Frontal cortex (tissue), 4 donors: ENCODE measurements around the gene PAM16. TPM values are rescaled to one million over a fixed set of nuclear protein-coding genes. Genes with fewer than 3 reads are reported as not detected.

Experiments used
- DNase-seq, 2 donors: peaks; one replicate each; pipeline ENCODE4 v3.0.0; 2012; ENCODE audit warnings: low spot score in 2 of 2
- FAIRE-seq: peaks from 2 replicates; lab custom pipeline; 2012; peaks lifted over from hg19 to GRCh38; lab: Jason Lieb, UNC
- total RNA-seq: library from RNA; depleted of rRNA; stranded (reverse); fragments of >200 nt; gene quantifications from one replicate; pipeline ENCODE4 v1.2.3, GENCODE V29; 2014
- donor health status: control.
- donor health status: control.
- donor health status: control.

The PAM16 gene
- total RNA-seq, 1 donor from 2014 or later, result 28.5 TPM

- FAIRE-seq (no peak), DNase-seq (no peak)
These were observed 21.6 kb upstream of the PAM16 start for GRCh38 chr16:4372578-4373355.

GRCh38 chr16:4372001-4372577, 21.0 kb upstream of the PAM16 start:
- no peak for DNase-seq
- no peak for FAIRE-seq

GRCh38 chr16:4371357-4372000, 20.4 kb upstream of the PAM16 start, which contains the start of gene VASN:
Gene VASN (plus strand): TSS chr16:4371848. CDS start chr16:4380878, 9,030 bp downstream.
- DNase-seq (peak; percentile 90 to 98), FAIRE-seq (no peak)

- no peak for FAIRE-seq
These were observed 19.6 kb upstream of the PAM16 start for GRCh38 chr16:4370570-4371356.

GRCh38 chr16:4370151-4370550, 19.0 kb upstream of the PAM16 start:
- DNase-seq (no peak), FAIRE-seq (no peak)

More at GRCh38 chr16:4370570-4371356, 19.6 kb upstream of the PAM16 start:
- DNase-seq, result peak in 1 of 2 donors; percentile 59

- DNase-seq (no peak), FAIRE-seq (no peak)
These were observed 18.0 kb upstream of the PAM16 start for GRCh38 chr16:4369007-4369733.

- DNase-seq, result no peak
- no peak for FAIRE-seq
These were observed 16.3 kb upstream of the PAM16 start for GRCh38 chr16:4367393-4367856.

- no peak for DNase-seq
- FAIRE-seq, result no peak
These were observed 14.9 kb upstream of the PAM16 start for GRCh38 chr16:4366016-4366415.

GRCh38 chr16:4365615-4366014, 14.5 kb upstream of the PAM16 start:
- no peak for FAIRE-seq
- DNase-seq, result no peak

GRCh38 chr16:4365014-4365406, 13.9 kb upstream of the PAM16 start:
- FAIRE-seq, result no peak
- no peak for DNase-seq

GRCh38 chr16:4364196-4365013, 13.3 kb upstream of the PAM16 start:
- FAIRE-seq (no peak), DNase-seq (no peak)

GRCh38 chr16:4362476-4363135, 11.5 kb upstream of the PAM16 start:
- no peak for FAIRE-seq
- no peak for DNase-seq

- FAIRE-seq (no peak), DNase-seq (no peak)
These were observed 10.8 kb upstream of the PAM16 start for GRCh38 chr16:4361944-4362311.

GRCh38 chr16:4361033-4361943, 10.2 kb upstream of the PAM16 start:
- no peak for FAIRE-seq
- no peak for DNase-seq

- FAIRE-seq (no peak), DNase-seq (no peak)
These were observed 9.5 kb upstream of the PAM16 start for GRCh38 chr16:4360538-4361021.

- FAIRE-seq (no peak), DNase-seq (no peak)
These were observed 8.8 kb upstream of the PAM16 start for GRCh38 chr16:4359914-4360313.
